Activated CD8-positive, alpha-beta memory T cell treated with anti-CD3 and anti-CD28 coated beads, Interleukin-2, amount 50 U/mL, for 1 hour (primary cell): ENCODE data around the gene HK1.

ENCODE experiments used
- DNase-seq: peaks from one replicate; pipeline ENCODE4 v3.0.0-alpha.2; 2020; ENCODE audit errors: extremely low read depth

Gene HK1

GRCh38 chr10:69345890-69346474, 67.7 kb downstream of the HK1 start:
- no peak for DNase-seq

- DNase-seq, result no peak
Measured at GRCh38 chr10:69346776-69347175, 68.5 kb downstream of the HK1 start.

- no peak for DNase-seq
Measured at GRCh38 chr10:69348816-69349541, 70.7 kb downstream of the HK1 start.

DNA sequence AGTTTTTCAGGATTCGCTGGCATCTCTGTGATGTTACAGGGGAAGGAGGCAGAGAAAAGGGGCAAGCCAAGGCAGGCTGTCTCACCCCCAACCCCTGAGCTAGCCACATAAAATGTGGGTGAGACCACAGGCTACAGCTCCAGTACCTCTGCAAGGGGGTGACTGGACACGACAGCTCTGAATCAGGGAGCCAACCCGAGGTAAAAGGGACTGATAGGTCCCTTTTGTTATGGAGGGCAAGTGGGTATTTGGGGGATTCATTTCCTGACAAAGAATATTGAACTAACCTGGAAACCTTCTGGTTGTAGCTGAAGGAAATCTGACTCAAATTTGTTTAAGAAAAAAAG, 71.2 kb downstream of the HK1 start:
- no peak for DNase-seq

GRCh38 chr10:69351589-69351988, 73.3 kb downstream of the HK1 start:
- DNase-seq, result no peak

- DNase-seq, result no peak
Measured at GRCh38 chr10:69352569-69353264, 74.4 kb downstream of the HK1 start.

DNA sequence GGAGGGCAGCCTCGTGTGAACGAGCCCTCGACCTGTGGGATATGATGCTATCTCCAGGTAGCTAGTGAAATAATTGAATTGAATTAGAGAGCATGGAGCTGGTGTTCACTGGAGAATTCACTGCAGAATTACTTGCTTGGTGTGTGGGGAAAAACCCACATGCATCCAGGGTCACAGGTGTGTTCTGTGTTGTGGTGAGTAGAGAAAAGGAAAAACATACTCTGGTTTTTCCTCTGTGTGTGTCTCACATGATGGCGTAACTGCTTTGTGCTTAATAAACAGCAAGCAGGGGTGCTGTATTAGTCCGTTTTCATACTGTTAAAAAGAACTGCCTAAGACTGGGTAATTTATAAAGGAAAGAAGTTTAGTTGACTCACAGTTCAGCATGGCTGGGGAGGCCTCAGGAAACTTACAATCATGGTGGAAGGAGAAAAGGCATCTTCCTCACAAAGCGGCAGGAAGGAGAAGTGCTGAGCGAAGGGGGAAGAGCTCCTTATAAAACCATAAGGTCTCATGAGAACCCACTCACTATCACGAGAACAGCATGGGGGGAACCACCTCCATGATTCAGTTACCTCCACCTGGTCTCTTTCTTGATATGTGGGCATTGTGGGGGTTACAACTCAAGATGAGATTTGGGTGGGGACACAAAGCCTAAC, 75.8 kb downstream of the HK1 start:
- DNase-seq, result no peak

DNA sequence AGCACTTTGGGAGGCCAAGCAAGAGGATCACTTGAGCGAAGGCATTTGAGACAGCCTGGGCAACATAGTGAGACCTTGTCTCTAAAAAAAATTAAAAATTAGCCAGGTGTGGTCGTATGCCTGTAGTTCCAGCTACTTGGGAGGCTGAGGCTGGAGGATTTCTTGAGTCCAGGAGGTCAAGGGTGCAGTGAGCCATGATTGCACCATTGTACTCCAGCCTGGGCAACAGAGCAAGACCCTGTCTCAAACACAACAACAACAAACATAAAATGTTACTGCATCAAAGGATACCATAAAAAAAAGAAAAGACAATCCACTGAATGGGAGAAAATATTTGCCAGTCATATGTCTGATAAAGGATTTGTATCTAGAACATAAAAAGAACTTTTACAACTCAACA, 77.9 kb downstream of the HK1 start:
- no peak for DNase-seq

- DNase-seq, result no peak
Measured at GRCh38 chr10:69358148-69358795, 80.0 kb downstream of the HK1 start.

GRCh38 chr10:69359148-69359547, 80.9 kb downstream of the HK1 start:
- no peak for DNase-seq

DNA sequence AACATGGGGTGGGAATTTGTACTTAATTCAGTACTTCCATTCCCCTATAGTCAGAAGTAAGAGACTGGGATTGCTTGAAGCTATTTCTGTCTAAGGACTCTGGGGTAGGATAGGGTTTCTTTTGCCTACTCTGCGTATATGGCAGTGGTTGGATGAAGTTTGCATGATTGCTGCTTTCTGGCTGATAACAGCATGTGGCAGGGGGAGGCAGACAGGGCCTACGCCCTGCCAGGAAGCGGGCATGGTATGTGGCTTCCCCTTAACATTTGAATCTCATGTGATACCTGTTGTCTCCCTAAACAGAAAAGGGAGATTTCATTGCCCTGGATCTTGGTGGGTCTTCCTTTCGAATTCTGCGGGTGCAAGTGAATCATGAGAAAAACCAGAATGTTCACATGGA, 81.3 kb downstream of the HK1 start:
- no peak for DNase-seq

- no peak for DNase-seq
Measured at GRCh38 chr10:69360485-69361302, 82.4 kb downstream of the HK1 start.

GRCh38 chr10:69361303-69361614, 83.0 kb downstream of the HK1 start:
- DNase-seq, result no peak

- DNase-seq, result no peak
Measured at GRCh38 chr10:69362471-69362954, 84.2 kb downstream of the HK1 start.

DNA sequence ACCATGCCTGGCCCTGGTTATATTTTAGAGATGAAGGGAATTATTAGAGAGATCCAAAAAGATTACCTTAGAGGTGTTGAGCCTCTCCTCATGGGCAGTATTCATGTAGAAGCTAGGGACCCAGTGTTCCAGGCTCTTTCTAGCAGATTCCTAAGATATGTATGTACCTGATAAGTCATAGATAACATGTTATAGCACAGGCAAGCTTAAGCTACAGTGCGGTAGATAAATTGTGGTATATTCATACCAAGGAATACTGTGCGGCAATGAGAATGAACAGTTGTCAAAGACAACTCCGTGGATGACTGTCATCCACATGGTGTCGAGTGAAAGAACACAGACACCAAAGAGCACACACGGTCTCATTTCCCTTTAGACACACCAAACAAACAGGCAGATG, 85.4 kb downstream of the HK1 start:
- no peak for DNase-seq

- DNase-seq, result no peak
Measured at GRCh38 chr10:69364232-69364940, 86.1 kb downstream of the HK1 start.

DNA sequence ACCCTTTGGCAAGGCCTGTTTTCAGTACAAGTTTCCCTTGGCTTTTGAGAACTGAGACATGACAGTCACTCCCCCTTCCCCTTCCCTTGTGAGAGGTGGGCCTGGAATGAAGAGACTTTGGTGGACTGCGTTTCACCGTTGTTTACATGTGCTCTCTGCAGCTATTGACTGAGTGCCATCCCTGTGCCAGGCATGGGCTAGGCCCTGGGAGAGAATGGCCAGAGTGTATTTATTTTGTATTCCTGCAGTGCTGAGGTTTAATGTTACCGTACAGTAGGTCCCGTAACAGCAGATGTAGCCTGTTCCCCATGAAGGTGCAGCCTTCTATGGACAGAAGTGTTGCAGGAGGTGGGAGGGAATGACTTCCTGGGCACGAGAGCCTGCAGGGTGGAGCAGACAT, 88.4 kb downstream of the HK1 start:
- no peak for DNase-seq

GRCh38 chr10:69367469-69367868, 89.2 kb downstream of the HK1 start:
- no peak for DNase-seq

- no peak for DNase-seq
Measured at GRCh38 chr10:69372126-69372980, 94.1 kb downstream of the HK1 start.

- no peak for DNase-seq
Measured at GRCh38 chr10:69374242-69374641, 95.9 kb downstream of the HK1 start.
